Measurements from ENCODE around the gene TBC1D9.

- no peak for TF ChIP-seq CTCF (IDR thresholded peaks at IDR 0.05; ENCODE audit: low read depth, low read length)
- no peak for TF ChIP-seq EZH2phosphoT487 (IDR thresholded peaks at IDR 0.05; ENCODE audit: low read depth)
Measured at GRCh38 chr4:140750470-140750869, 5.7 kb downstream of the TBC1D9 start.

Data from OCI-LY3 (cell line).